Natural killer cell (primary cell): ENCODE results near the gene TCFL5. TPM values are rescaled to one million over a fixed set of nuclear protein-coding genes. Genes with fewer than 3 reads are reported as not detected.

ENCODE experiments used
- ATAC-seq, 3 donors: fragments of 150-1000 bp in 2 of 3; fragments of 200-7000 bp in 1 of 3; cut with Tn5 transposase; 1 replicate in 1 of 3; 2 replicates in 2 of 3; pipeline ENCODE4 v1.10.0; 2021; ENCODE audit warnings: mild to moderate bottlenecking in 2 of 3, moderate library complexity in 2 of 3
- DNase-seq, 2 donors: peaks; one replicate each; pipeline versions ENCODE4 v3.0.0 to v3.0.0-alpha.2; 2013 to 2021; ENCODE audit warnings: mixed read lengths in 1 of 2
- H3K27ac ChIP-seq: one replicate; pipeline ENCODE4 v1.5.1; 2013; ENCODE audit warnings: mild to moderate bottlenecking, low read length
- H3K27me3 ChIP-seq: one replicate; pipeline ENCODE4 v1.6.1; 2013; ENCODE audit warnings: low read length; ENCODE audit not compliant: control insufficient read depth, insufficient read depth
- H3K36me3 ChIP-seq: one replicate; pipeline ENCODE4 v1.6.1; 2013; ENCODE audit warnings: low read length; ENCODE audit not compliant: control insufficient read depth, insufficient read depth
- H3K4me1 ChIP-seq: one replicate; pipeline ENCODE4 v1.6.1; 2013; ENCODE audit warnings: low read length; ENCODE audit not compliant: control insufficient read depth, insufficient read depth
- H3K4me3 ChIP-seq: one replicate; pipeline ENCODE4 v1.5.1; 2013; ENCODE audit warnings: low read length
- H3K9me3 ChIP-seq: one replicate; pipeline ENCODE4 v1.6.1; 2013; ENCODE audit warnings: low read length; ENCODE audit not compliant: control insufficient read depth, insufficient read depth
- H3K27ac Mint-ChIP-seq, 2 donors: one replicate each; pipeline ENCODE4 v1.8.0; 2022; ENCODE audit warnings: mild to moderate bottlenecking in 2 of 2, mixed read lengths in 2 of 2, moderate library complexity in 1 of 2
- H3K27me3 Mint-ChIP-seq, 2 donors: one replicate each; pipeline ENCODE4 v1.8.0; 2022; ENCODE audit warnings: low read depth in 2 of 2, mixed read lengths in 2 of 2
- H3K36me3 Mint-ChIP-seq: one replicate; pipeline ENCODE4 v1.8.0; 2022; ENCODE audit warnings: mixed read lengths
- H3K4me1 Mint-ChIP-seq, 2 donors: one replicate each; pipeline ENCODE4 v1.8.0; 2022; ENCODE audit warnings: mixed read lengths in 2 of 2
- H3K4me3 Mint-ChIP-seq: one replicate; pipeline ENCODE4 v1.8.0; 2022; ENCODE audit warnings: mild to moderate bottlenecking, moderate library complexity, mixed read lengths
- H3K9me3 Mint-ChIP-seq, 2 donors: one replicate each; pipeline ENCODE4 v1.8.0; 2022; ENCODE audit warnings: mixed read lengths in 2 of 2
- CTCF ChIP-seq: fragments of 200-600 bp; IDR thresholded peaks from one replicate; pipeline ENCODE4 v1.8.0; 2022; ENCODE audit warnings: antibody characterized with exemption
- WGBS: methylation state at CpG from one replicate; pipeline ENCODE4 v1.1.7; 2013; ENCODE audit warnings: missing lambda C conversion rate; ENCODE audit not compliant: insufficient coverage; 5-methylcytosine and 5-hydroxymethylcytosine counted together
- intact Hi-C: fragments of 100-400 bp; cut with micrococcal nuclease; formaldehyde crosslinking; loops from one replicate; pipeline ENCODE4 v1.14.2; 2022
- total RNA-seq, 4 donors: library from RNA; stranded (reverse); fragments of 120-200 nt in 1 of 4; gene quantifications; one replicate each; pipeline versions ENCODE4 v1.2.3 to v1.2.4, GENCODE V29; 2013 to 2022

TCFL5 gene
- total RNA-seq, 3 donors from 2014 or later (not counting 1 experiment from before 2014, with no cell fraction given) = 5.1 to 8.0 (median 6.4) TPM

GRCh38 chr20:62836967-62837490 lies 24.6 kb downstream of the TCFL5 start:
- H3K9me3 ChIP-seq = no peaks in the 10 kb centered on the region
- 94% methylated on average over 19 of the region's 19 CpGs for WGBS
- H3K4me3 Mint-ChIP-seq = no peak overlapping the region
- no peaks in the 10 kb centered on the region for H3K36me3 Mint-ChIP-seq
- H3K27ac ChIP-seq = no peak overlapping the region
- no peaks in the 10 kb centered on the region for H3K27me3 ChIP-seq
- intact Hi-C loops = no loop called here
- DNase-seq (no peak), ATAC-seq (no peak)
- H3K4me1 ChIP-seq = peaks cover 31% of the 10 kb centered on the region
- H3K9me3 Mint-ChIP-seq = no peaks in the 10 kb centered on the region
- no peak overlapping the region for H3K27ac Mint-ChIP-seq
- H3K4me3 ChIP-seq = no peak overlapping the region
- H3K4me1 Mint-ChIP-seq = peaks cover 0 to 10% of the 10 kb centered on the region in 2 donors
- H3K36me3 ChIP-seq = no peaks in the 10 kb centered on the region
- TF ChIP-seq CTCF = no peak
- no peaks in the 10 kb centered on the region for H3K27me3 Mint-ChIP-seq

GRCh38 chr20:62835931-62836861 lies 25.4 kb downstream of the TCFL5 start:
- Histone ChIP-seq H3K4me1 (peaks cover 35% of the 10 kb centered on the region), H3K27me3 (no peaks in the 10 kb centered on the region), H3K36me3 (no peaks in the 10 kb centered on the region), H3K9me3 (no peaks in the 10 kb centered on the region), H3K4me3 (no peak overlapping the region), H3K27ac (no peak overlapping the region)
- 73% methylated on average over 52 of the region's 52 CpGs for WGBS
- no peak for ATAC-seq
- Mint-ChIP-seq H3K27me3 (no peaks in the 10 kb centered on the region), H3K9me3 (no peaks in the 10 kb centered on the region), H3K36me3 (no peaks in the 10 kb centered on the region), H3K4me3 (no peak overlapping the region), H3K27ac (no peak overlapping the region), H3K4me1 (peaks cover 0 to 10% of the 10 kb centered on the region in 2 donors)
- no peak for DNase-seq
- no peak for TF ChIP-seq CTCF
- intact Hi-C loops = no loop called here

GRCh38 chr20:62834967-62835730 lies 26.5 kb downstream of the TCFL5 start:
- 94% methylated on average over 20 of the region's 24 CpGs for WGBS
- TF ChIP-seq CTCF = no peak

More at GRCh38 chr20:62834967-62835730, 26.5 kb downstream of the TCFL5 start:
- Mint-ChIP-seq H3K27ac (no peak overlapping the region), H3K4me1 (peaks cover 0 to 10% of the 10 kb centered on the region in 2 donors), H3K36me3 (no peaks in the 10 kb centered on the region), H3K27me3 (no peaks in the 10 kb centered on the region), H3K4me3 (no peak overlapping the region), H3K9me3 (no peaks in the 10 kb centered on the region)
- ATAC-seq = no peak
- Histone ChIP-seq H3K4me3 (no peak overlapping the region), H3K27me3 (no peaks in the 10 kb centered on the region), H3K36me3 (no peaks in the 10 kb centered on the region), H3K9me3 (no peaks in the 10 kb centered on the region), H3K4me1 (peaks cover 35% of the 10 kb centered on the region), H3K27ac (no peak overlapping the region)
- intact Hi-C loops = no loop called here
- no peak for DNase-seq
